HG02970 (cell line): ENCODE measurements around the gene MAGEA9B.
"Not testable (repeated sequence)": the region's sequence is repeated elsewhere in the genome, so short reads cannot be mapped to it uniquely, and the experiment has no call there.

Source experiments
- ATAC-seq: cut with Tn5 transposase; IDR thresholded peaks from one replicate; pipeline ENCODE4 v1.9.1; 2021; ENCODE audit warnings: mild to moderate bottlenecking, moderate library complexity, moderate number of reproducible peaks; ENCODE audit not compliant: unreplicated experiment, low FRiP score

The MAGEA9B gene

DNA sequence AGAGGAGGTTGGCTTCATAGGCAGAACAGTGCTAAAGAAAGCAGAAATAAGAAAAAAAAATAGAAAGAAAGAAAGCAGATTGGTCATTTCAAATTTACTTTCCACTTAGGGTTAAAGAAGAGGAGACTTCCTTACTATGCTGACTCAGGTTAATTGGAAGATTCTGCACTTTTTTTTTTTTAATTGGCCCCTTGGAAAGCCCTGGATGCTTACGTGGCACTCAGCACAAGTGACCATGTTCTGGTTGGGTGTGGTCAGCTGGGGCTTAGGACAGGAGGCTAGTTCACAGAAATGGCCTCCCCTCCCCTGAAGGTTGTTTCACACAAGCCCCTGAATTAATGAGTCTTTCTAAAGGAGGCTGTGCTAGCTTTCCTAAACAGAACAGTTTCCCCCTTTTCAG is 14.5 kb downstream of the MAGEA9B start:
- no peak for ATAC-seq

- no peak for ATAC-seq
These were observed 15.5 kb downstream of the MAGEA9B start for GRCh38 chrX:149571770-149572169.

- no peak for ATAC-seq
These were observed 16.6 kb downstream of the MAGEA9B start for GRCh38 chrX:149570668-149571067.

DNA sequence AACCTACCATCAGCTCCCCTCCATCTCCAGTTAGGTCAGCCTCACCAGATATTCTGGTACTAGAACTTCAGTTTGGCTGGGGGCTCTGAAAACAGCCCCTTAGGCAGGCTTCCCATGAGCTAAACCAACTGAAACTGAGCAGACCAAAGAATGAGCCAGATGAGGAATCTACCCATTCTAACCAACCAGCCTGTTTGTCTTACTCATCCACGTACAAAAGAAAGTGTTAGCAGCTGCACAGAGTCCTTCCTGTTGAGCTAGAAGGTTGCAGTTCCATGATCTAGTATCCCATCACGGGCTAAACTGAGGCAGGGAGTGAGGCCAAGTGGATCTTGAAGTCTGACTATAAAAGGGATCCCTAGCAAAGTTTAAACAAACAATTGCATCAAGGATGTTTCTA is 17.5 kb downstream of the MAGEA9B start:
- no peak for ATAC-seq

DNA sequence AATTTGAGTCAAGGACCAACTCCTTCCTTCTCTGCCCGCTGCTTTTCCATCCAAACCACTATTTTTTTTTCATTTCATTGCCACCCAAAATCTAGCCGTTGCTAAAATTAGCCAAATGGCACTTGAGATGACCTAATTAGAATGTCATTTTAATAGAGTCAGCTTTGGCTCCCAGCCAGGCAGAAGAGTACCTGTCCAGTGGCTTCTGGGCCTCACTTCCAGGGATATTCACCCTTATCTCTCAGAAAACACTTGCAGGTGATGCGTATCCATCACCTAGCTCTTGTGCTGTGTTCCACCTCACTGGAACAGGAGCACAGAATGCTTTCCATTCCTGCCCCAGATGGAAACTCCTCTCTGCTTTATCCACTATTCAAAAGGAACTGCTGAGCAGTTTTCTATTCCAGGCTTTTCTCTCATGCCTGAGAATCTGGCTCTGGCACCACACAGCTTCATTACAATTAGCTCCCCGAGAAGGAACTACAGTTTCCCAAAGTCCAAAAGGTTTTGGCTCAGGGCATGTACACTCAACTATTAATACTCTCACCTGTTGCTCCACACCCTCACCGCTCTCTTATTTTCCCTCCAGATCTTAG is 18.5 kb downstream of the MAGEA9B start:
- ATAC-seq, result no peak

DNA sequence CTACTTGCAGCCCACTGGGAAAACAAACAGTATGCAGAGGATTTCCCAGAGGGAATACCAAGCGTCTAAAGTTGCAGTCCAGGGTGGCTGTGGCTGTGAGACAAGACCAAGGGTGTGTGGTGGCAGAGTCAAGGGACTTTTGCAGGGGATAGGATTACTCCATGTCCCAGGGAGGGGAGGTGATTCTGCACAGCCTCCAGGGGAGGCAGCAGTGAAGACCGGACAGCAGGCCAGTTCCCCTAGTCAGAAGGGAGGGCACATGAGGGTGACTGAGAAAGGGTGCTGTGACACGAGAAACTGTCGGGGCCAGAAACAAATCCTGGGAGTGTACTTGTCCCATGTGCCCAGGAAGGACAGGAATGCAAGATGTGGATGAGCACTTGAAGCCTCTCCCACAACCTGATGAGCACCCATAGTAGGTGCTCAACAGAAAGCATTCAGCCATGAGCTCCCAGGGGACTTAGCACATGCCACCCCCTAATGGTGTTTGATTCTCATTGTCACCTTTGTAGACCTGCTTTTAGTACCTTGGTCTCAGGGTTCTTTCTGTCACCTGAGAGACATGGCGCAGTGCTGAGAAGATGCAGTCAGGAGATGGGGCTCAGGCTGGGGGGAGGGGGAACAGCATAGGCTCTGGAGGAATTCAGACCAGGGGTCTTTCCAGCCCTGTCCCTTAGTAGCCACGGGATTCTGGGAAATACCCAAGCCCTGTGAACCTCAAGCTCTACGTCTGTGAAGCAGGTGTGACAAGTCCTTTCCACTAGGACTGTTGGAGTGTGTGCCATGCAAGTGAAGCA is 19.4 kb downstream of the MAGEA9B start:
- ATAC-seq, result no peak

GRCh38 chrX:149563359-149563758 is 23.9 kb downstream of the MAGEA9B start:
- no peak for ATAC-seq

- ATAC-seq, result not testable (repeated sequence)
These were observed 32.0 kb downstream of the MAGEA9B start for GRCh38 chrX:149555251-149555650.

- not testable (repeated sequence) for ATAC-seq
These were observed 35.4 kb downstream of the MAGEA9B start for GRCh38 chrX:149551939-149552248.

- ATAC-seq, result not testable (repeated sequence)
These were observed 35.9 kb downstream of the MAGEA9B start for GRCh38 chrX:149551245-149551938.

DNA sequence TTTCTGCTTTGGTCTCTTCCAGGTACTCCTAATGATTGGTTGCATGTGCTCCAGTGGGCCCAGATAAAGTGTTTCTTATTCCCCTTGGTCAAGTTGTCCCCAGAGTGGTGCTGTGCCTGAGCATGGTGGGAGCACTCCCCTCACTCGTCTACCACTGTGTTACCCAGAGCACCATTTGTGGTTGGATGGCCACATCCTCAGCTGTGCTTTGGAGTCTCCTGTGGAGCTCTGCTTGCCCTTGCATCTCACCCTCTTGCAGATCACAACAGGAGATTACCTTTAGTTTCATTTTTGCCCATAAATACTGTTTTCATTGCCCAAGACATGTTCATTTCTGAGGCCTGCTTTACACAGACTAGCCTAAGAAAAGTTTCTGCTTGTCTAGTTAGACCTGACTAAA is 36.8 kb downstream of the MAGEA9B start:
- not testable (repeated sequence) for ATAC-seq

DNA sequence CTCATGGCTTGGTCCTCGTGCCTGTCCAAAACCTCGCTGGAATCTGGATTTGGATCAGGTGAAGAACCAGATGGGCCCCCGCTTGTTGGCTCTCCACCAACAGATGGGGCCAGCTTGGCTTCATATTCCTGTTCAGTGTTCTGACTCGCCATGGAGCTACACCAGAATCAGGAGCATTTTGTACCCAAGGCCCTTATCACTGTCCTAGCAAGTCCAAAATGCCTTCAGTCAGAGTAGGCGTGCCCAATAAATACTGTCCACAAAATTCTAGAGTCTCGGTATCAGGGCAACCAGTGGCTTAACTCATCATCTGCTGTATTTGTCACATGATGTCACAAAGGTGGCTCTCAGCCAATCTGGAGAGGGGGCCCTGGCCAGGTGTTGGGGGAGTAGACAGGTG is 37.6 kb downstream of the MAGEA9B start, which contains the start of gene HSFX3:
Gene HSFX3 (minus strand): TSS at position 224 of the 400 bp plus-strand sequence. CDS start 72 bp downstream, at position 152.
- not testable (repeated sequence) for ATAC-seq

- not testable (repeated sequence) for ATAC-seq
These were observed 39.5 kb downstream of the MAGEA9B start for GRCh38 chrX:149547782-149548181.

DNA sequence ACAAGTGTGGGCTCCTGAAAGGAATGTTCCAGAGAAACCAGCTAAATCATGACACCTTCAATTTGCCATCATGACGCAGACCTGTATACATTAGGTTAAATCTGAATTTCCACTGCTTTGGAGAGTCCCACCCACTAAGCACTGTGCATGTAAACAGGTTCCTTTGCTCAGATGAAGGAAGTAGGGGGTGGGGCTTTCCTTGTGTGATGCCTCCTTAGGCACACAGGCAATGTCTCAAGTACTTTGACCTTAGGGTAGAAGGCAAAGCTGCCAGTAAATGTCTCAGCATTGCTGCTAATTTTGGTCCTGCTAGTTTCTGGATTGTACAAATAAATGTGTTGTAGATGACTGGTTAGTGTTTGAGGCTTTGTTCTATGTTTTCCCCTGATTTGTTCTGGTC is 40.3 kb downstream of the MAGEA9B start:
- ATAC-seq, result not testable (repeated sequence)

- ATAC-seq, result not testable (repeated sequence)
These were observed 41.4 kb downstream of the MAGEA9B start for GRCh38 chrX:149545545-149546543.

DNA sequence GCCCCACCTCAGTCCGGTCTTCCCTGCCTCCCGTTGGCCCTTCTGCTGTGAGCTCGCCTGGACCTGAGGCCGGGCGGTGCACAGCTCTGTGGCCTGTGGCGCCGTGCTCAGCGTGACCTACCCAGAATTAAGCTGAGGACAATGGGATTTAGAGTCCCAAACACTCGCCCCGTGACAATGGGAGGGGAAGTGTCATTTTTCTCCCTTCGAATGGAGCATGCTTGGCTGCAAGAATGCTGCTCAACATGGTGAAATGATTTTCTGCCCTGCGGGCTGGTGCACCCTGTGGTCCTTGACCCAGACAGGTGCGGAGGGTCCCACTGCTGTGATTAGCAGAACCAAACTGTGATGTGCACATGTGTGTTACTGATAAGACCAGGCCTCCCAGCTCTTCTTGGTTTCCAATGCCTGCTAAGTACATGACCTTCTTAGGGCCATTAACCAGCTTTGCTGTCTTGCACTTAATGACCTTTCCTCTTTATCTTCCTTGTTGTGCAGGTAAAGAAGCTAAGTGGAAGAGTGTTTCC is 45.7 kb downstream of the MAGEA9B start:
- ATAC-seq, result no peak

DNA sequence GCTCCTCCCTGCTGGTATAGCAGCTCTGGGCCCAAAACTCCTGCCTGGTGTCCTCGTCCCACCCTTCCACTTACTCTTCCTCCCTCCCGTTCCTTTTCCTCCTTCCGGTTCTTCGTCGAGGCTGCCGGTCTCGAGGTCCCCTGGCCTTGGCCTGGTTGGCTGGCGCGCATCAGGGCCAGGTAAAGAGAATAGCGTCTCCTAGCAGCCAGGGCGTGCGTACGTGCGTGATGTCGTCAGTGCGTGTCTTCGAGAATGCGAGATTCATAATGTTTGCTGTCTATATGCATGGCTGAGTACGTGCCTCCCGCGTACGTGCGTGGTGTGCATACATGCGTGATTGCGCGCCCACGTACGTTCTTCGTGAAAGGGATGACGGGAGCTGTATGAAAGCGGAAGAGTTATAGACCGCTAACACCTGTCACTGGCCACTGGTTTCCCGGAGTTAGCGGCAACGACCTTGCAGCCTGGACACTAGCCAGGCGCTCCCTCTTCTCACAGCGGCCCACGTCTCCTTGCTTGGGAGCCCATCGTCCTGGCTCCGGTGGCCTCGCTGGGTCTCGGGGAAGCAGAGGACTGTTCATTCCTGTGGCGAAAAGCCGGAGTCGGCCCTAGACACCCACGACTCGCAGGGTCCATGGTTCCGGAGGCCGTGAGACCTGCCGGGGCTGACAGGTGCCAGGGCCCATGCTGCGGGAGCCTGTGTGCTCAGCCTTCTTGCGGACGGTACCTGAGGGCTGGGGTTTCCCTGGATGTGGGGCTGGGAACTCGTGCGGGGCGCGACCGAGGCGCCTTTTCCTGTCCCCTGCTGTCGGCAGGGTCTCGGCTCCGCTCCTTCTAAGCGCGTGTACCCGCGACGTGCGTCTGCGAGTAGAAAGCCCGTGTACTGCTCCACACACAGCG is 46.4 kb downstream of the MAGEA9B start, which contains the start of gene EOLA1:
Gene EOLA1 (plus strand): TSS at position 392 of the 900 bp plus-strand sequence. CDS start 4,619 bp downstream, outside the sequence.
- peak; percentile 69 for ATAC-seq

DNA sequence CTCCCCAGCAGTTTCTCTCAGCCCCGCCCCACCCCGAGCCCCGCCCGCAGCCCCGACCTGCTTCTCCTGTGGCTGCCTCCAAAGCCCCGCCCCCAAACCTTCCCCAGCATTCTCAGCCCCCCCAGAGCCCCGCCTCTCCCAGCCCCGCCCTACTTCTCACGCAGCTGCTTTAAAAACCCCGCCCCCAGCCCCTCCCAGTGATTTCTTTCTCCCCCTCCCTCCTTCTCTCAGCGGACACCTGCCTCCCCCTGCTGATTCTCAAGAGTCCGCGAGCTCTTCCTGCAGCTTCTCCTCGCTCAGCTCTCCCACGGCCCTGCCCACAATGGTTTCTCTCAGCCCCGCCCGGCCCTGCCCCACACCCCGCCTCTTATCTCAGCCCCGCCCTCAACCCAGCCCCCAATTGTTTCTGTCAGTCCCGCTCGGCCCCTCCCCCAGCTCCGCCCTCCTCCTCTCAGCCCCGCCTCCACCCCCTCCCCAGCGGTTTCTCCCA is 47.1 kb downstream of the MAGEA9B start:
- ATAC-seq, result peak; percentile 19
